HEK293T (cell line): ENCODE results near the gene LCTL.
"Not testable (repeated sequence)": the region's sequence is repeated elsewhere in the genome, so short reads cannot be mapped to it uniquely, and the experiment has no call there.

Source experiments
- CTCF ChIA-PET: fragments of 350-600 bp; formaldehyde crosslinking; extraction: SDS; loops from one replicate; lab custom pipeline; 2021; ENCODE audit warnings: antibody characterized with exemption, inconsistent platforms; lab: Yijun Ruan, JAX
- POLR2A ChIA-PET: fragments of 350-600 bp; formaldehyde crosslinking; extraction: SDS; loops from one replicate; lab custom pipeline; 2020; ENCODE audit warnings: antibody characterized with exemption, inconsistent platforms; lab: Yijun Ruan, JAX
- DNase-seq: peaks from one replicate; pipeline ENCODE4 v3.0.0; 2012; ENCODE audit warnings: mixed read lengths; ENCODE audit errors: extremely low spot score
- ARNT ChIP-seq: fragments of 450-650 bp; IDR thresholded peaks from 2 replicates; pipeline ENCODE4 v1.6.1; 2017; ENCODE audit warnings: mild to moderate bottlenecking
- BHLHE40 ChIP-seq: fragments of 450-650 bp; IDR thresholded peaks from 2 replicates; pipeline ENCODE4 v1.6.1; 2016; ENCODE audit warnings: mild to moderate bottlenecking, moderate library complexity, borderline replicate concordance
- CTBP1 ChIP-seq: fragments of 450-650 bp; IDR thresholded peaks from 2 replicates; pipeline ENCODE4 v1.6.1; 2016; ENCODE audit warnings: borderline replicate concordance
- ELF4 ChIP-seq: fragments of 450-650 bp; IDR thresholded peaks from 2 replicates; pipeline ENCODE4 v1.6.1; 2017; ENCODE audit warnings: antibody characterized with exemption
- FOXA1 ChIP-seq: fragments of 450-650 bp; IDR thresholded peaks from 2 replicates; pipeline ENCODE4 v1.6.1; 2016; ENCODE audit warnings: mild to moderate bottlenecking
- FOXK2 ChIP-seq: fragments of 450-650 bp; IDR thresholded peaks from 2 replicates; pipeline ENCODE4 v1.6.1; 2016; ENCODE audit warnings: mild to moderate bottlenecking
- FOXM1 ChIP-seq: fragments of 450-650 bp; IDR thresholded peaks from 2 replicates; pipeline ENCODE4 v1.6.1; 2017; ENCODE audit warnings: mild to moderate bottlenecking, borderline replicate concordance
- HDGF ChIP-seq: fragments of 450-650 bp; IDR thresholded peaks from 2 replicates; pipeline ENCODE4 v1.6.1; 2017; ENCODE audit warnings: antibody characterized with exemption, borderline replicate concordance
- L3MBTL2 ChIP-seq: fragments of 450-650 bp; conservative IDR thresholded peaks from 2 replicates; pipeline ENCODE4 v1.6.1; 2016; ENCODE audit warnings: mild to moderate bottlenecking
- LEF1 ChIP-seq: fragments of 450-650 bp; IDR thresholded peaks from 2 replicates; pipeline ENCODE4 v1.6.1; 2017; ENCODE audit warnings: mild to moderate bottlenecking, borderline replicate concordance
- NFRKB ChIP-seq: fragments of 450-650 bp; IDR thresholded peaks from 2 replicates; pipeline ENCODE4 v1.6.1; 2016; ENCODE audit warnings: mild to moderate bottlenecking, moderate library complexity
- PKNOX1 ChIP-seq: fragments of 450-650 bp; IDR thresholded peaks from 2 replicates; pipeline ENCODE4 v1.6.1; 2016
- SP1 ChIP-seq: fragments of 450-650 bp; IDR thresholded peaks from 2 replicates; pipeline ENCODE4 v1.6.1; 2017
- SUZ12 ChIP-seq: fragments of 450-650 bp; IDR thresholded peaks from 2 replicates; pipeline ENCODE4 v1.6.1; 2016; ENCODE audit warnings: mild to moderate bottlenecking
- TARDBP ChIP-seq: fragments of 450-650 bp; IDR thresholded peaks from 2 replicates; pipeline ENCODE4 v1.6.1; 2016
- ZNF384 ChIP-seq: fragments of 450-650 bp; IDR thresholded peaks from 2 replicates; pipeline ENCODE4 v1.6.1; 2016

Gene LCTL

GRCh38 chr15:66594344-66594743, 28.5 kb upstream of the LCTL start:
- no peak for TF ChIP-seq FOXK2
- no peak for TF ChIP-seq SUZ12
- no peak for TF ChIP-seq L3MBTL2
- TF ChIP-seq NFRKB, result no peak
- no peak for TF ChIP-seq TARDBP
- no peak for TF ChIP-seq PKNOX1
- no peak for TF ChIP-seq ARNT
- TF ChIP-seq BHLHE40, result no peak
- no peak for TF ChIP-seq FOXA1
- TF ChIP-seq CTBP1, result no peak
- CTCF ChIA-PET, result no interaction called here
- POLR2A ChIA-PET, result interaction anchor here (0.9 kb wide), 1 partner anchor 255 kb away, joined by 3 read pairs; no protein-coding TSS in a partner anchor
- no peak for DNase-seq

GRCh38 chr15:66593219-66593780, 27.5 kb upstream of the LCTL start:
- TF ChIP-seq FOXM1 (no peak), SUZ12 (no peak)
- POLR2A ChIA-PET, result interaction anchor here (0.9 kb wide), 1 partner anchor 256 kb away, joined by 3 read pairs; no protein-coding TSS in a partner anchor
- CTCF ChIA-PET, result interaction anchor here (0.8 kb wide), 1 partner anchor 25 kb away, joined by 3 read pairs; no protein-coding TSS in a partner anchor
- DNase-seq, result no peak

- ChIA-PET POLR2A (no interaction called here), CTCF (interaction anchor here (0.8 to 1.1 kb wide), 2 partner anchors 26 to 259 kb away, joined by 3 read pairs; no protein-coding TSS in a partner anchor)
- peak; percentile 44 for DNase-seq
- TF ChIP-seq SP1 (no peak), PKNOX1 (0 out of 2 replicates have a peak, but pooled peaks have one; percentile 33), FOXA1 (no peak)
Observed at GRCh38 chr15:66592505-66593218, 26.9 kb upstream of the LCTL start.

GRCh38 chr15:66591322-66591862, 25.6 kb upstream of the LCTL start:
- ChIA-PET CTCF (interaction anchor here (0.5 to 1.1 kb wide), 2 partner anchors 25 to 260 kb away, joined by 3 to 4 read pairs; no protein-coding TSS in a partner anchor), POLR2A (no interaction called here)
- no peak for DNase-seq
- TF ChIP-seq ZNF384, result no peak
- TF ChIP-seq SUZ12, result no peak
- TF ChIP-seq FOXA1, result no peak
- no peak for TF ChIP-seq NFRKB
- TF ChIP-seq CTBP1, result no peak
- no peak for TF ChIP-seq TARDBP

GRCh38 chr15:66590435-66590834, 24.6 kb upstream of the LCTL start:
- TF ChIP-seq HDGF, result no peak
- no peak for TF ChIP-seq L3MBTL2
- TF ChIP-seq TARDBP, result no peak
- no peak for TF ChIP-seq SP1
- DNase-seq, result no peak
- POLR2A ChIA-PET, result no interaction called here
- CTCF ChIA-PET, result interaction anchor here (1.1 to 2.3 kb wide), 3 partner anchors 10 to 15 kb away, joined by 3 to 6 read pairs (median 3); no protein-coding TSS in a partner anchor

- CTCF ChIA-PET, result interaction anchor here (0.7 to 2.3 kb wide), 4 partner anchors 11 to 879 kb away, joined by 3 to 6 read pairs (median 4); no protein-coding TSS in a partner anchor
- DNase-seq, POLR2A ChIA-PET: not testable (repeated sequence)
Observed at GRCh38 chr15:66589429-66589828, 23.6 kb upstream of the LCTL start.

GRCh38 chr15:66588971-66589370, 23.2 kb upstream of the LCTL start:
- ChIA-PET CTCF (interaction anchor here (0.6 to 2.3 kb wide), 4 partner anchors 11 to 878 kb away, joined by 3 to 6 read pairs (median 4); no protein-coding TSS in a partner anchor), POLR2A (no interaction called here)
- no peak for DNase-seq
- TF ChIP-seq L3MBTL2, result no peak
- TF ChIP-seq ARNT, result no peak
- TF ChIP-seq LEF1, result no peak
- TF ChIP-seq TARDBP, result no peak
- TF ChIP-seq NFRKB, result no peak
- no peak for TF ChIP-seq ELF4
- no peak for TF ChIP-seq SUZ12
- no peak for TF ChIP-seq FOXK2
- TF ChIP-seq ZNF384, result no peak
- TF ChIP-seq SP1, result no peak
- TF ChIP-seq FOXM1, result no peak
- TF ChIP-seq CTBP1, result no peak
